ENCODE data around the gene CD160.
"Not testable (repeated sequence)": the region's sequence is repeated elsewhere in the genome, so short reads cannot be mapped to it uniquely, and the experiment has no call there.

Gene CD160

DNA sequence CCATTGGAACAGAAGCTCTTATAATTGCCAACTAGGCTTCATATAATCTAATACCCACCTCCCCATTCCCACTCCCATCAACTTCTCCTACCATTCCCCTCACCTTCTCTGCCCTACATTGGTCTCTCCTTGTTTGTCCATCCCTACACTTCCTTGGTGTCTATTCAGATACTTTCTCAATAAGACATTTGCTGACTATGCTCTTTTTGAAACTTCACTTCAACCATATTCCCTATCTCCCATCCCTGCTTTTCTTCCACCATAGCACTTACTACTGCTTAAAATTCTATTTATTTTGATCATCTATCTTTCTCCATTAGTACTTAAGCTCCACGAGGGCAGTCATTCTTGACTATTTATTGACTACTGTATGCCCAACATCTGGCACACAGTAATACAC, 40.4 kb downstream of the CD160 start:
- no peak for DNase-seq

DNA sequence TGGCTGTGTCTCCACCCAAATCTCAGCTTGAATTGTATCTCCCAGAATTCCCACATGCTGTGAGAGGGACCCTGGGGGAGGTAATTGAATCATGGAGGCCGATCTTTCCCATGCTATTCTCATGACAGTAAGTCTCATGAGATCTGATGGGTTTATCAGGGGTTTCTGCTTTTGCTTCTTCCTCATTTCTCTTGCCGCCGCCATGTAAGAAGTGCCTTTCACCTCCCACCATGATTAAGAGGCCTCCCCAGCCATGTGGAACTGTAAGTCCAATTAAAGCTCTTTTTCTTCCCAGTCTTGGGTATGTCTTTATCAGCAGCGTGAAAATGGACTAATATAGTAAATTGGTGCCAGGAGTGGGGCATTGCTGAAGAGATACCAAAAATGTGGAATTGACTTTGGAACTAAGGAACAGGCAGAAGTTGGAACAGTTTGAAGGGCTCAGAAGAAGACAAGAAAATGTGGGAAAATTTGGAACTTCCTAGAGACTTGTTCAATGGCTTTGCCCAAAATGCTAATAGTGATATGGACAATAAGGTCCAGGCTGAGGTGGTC, 41.2 kb downstream of the CD160 start:
- DNase-seq, result not testable (repeated sequence)

GRCh38 chr1:145761498-145761897, 42.2 kb downstream of the CD160 start:
- DNase-seq, result not testable (repeated sequence)

- DNase-seq, result not testable (repeated sequence)
These were observed 42.7 kb downstream of the CD160 start for GRCh38 chr1:145762001-145762400.

GRCh38 chr1:145764231-145764940, 45.1 kb downstream of the CD160 start:
- DNase-seq, result not testable (repeated sequence)

GRCh38 chr1:145765127-145765526, 45.8 kb downstream of the CD160 start:
- not testable (repeated sequence) for DNase-seq

GRCh38 chr1:145765585-145766360, 46.5 kb downstream of the CD160 start:
- not testable (repeated sequence) for DNase-seq

GRCh38 chr1:145766926-145767325, 47.6 kb downstream of the CD160 start:
- DNase-seq, result not testable (repeated sequence)

DNA sequence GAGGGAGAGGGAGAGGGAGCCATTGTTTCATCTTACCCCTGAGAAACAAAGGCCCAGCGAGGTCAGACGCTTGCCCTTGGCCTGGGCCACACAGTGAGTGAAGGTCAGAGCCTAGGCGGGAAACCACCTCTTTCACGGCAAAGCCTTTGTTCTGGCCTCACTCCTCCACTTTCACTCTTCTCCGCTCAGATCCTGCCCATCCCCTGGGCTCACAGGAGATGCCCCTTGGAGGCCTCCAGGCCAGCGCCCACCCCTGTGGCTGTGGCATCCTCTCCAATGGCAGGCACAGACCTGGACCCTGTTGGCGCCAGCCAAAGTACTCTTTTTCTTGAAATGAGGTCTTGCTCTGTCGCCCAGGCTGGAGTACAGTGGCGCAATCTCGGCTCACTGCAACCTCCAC, 48.7 kb downstream of the CD160 start:
- DNase-seq, result not testable (repeated sequence)

DNA sequence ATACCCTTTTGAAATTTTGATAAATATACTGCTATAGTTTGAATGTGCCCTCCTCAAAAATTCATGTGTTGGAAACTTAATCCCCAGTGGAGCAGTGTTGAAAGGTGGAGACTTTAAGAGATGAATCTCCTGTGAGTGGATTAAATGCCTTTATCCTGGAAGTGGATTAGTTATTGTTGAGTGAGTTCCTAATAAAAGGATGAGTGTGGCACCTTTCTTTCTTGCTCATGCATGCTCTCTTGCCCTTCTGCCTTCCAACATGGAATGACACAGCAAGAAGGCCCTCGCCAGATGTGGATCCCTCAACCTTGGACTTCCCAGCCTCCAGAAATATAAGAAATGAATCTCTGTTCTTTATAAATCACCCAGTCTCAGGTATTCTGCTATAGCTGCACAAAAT, 51.8 kb downstream of the CD160 start:
- DNase-seq, result no peak

- DNase-seq, result no peak
These were observed 54.1 kb downstream of the CD160 start for GRCh38 chr1:145773423-145773822.

- DNase-seq, result no peak
These were observed 58.3 kb downstream of the CD160 start for GRCh38 chr1:145777357-145778145.

- no peak for DNase-seq
These were observed 58.8 kb downstream of the CD160 start for GRCh38 chr1:145778146-145778540.

DNA sequence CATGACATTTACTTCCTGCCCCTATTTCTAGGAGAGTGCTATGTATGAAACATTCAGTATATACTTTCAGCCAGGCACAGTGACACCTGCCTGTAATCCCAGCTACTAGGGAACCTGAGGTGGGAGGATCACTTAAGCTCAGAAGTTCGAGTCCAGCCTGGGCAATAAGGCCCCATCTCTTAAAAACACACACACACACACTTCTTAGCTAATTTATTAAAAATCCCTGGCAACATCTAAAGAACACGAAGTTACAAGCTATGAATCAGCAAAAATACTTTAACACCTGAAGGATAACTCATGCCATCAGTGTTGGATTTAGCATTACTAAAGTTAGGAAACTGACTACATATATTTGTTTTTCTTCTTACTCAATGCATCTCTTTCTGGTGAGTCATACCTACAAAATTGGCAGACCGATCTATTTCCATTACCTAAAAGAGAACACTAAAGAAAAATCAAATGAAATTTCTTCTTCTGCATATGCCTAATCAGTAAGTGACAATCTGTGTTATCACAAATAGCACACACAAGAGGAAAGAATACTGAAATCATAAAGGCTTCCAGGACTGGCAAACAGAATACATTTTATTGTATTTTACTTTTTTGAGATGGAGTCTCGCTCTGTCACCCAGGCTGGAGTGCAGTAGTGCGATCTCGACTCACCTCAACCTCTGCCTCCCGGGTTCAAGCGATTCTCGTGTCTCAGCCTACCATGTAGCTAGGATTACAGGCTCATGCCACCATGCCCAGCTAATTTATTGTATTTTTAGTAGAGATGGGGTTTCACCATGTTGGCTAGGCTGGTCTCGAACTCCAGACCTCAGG, 63.2 kb downstream of the CD160 start:
- DNase-seq, result no peak

DNA sequence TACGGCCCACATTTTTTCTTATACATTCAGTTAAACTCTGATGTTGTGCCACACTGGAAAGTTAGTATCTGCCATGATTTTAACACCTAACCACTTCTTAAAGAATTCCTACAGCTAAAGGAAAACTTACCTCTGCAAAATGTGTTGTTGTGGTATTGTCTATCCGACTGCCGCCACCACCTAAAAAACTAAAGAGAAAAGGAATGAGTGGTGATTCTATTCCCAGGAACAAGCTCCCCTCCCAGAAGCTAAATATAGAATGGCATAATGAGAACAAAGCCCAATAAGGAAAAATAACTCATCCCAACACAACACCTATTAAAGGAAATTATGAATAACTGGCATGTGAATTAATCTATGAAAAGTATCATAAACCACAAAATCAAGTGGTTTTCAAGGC, 65.1 kb downstream of the CD160 start:
- no peak for DNase-seq

DNA sequence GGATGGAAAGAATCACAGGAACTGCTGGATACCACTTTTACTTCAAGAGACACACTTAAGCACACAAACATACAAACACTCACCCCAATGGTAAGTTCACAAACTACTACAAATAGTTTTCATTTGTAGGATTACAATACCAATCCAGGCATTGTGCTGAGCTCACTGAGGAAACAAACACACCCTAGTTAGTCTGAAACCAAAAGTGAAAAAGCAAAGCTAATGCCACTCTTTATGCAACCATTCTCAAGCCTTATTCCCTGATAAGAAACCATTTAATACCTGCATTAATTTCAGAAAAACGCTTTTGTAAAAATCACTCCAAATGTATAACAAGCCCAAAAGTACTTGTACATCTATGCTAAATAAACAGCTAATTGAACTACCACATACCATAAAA, 66.2 kb downstream of the CD160 start:
- DNase-seq, result no peak

DNA sequence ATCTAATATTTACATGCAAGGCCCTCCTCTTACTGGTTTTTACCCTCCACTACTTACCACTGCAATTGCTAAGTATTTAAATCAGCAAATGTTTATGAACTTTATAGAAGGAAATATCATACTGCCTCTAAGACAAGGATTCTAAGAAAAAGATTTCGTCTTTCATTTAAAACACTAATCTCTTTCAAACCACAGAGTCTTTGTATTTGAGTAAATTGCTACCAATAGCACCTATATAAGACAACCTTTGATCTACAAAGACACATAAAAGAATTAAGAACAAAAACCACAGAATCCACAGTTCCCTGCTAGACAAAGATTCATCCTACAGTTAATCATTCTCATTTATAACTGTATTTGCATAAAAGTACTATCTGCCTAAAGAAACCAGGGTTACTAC, 67.0 kb downstream of the CD160 start:
- DNase-seq, result no peak

DNA sequence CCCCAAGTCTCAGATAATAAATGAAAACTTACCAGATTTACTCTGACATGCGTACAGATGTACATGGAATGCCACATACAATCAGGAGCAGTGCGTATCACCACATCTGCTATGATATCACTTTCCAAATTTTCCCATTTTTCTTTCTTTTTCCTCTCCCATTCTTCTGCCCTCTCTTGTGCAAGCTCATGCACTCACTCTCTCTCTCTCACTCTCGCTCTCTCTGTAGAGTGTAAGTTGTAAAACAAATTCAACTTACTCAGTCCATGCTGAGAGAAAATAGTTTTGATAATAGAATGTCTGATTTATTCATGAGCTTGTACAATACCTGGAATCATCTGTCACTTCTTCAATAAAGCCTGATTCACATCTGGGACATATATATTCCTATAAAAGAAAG, 69.3 kb downstream of the CD160 start:
- no peak for DNase-seq

All from stimulated activated CD4-positive, alpha-beta T cell treated with anti-CD3 and anti-CD28 coated beads, Interleukin-4, amount 100 ng/mL, for 1 hour (primary cell).